Loucy (cell line): Measurements from ENCODE around the gene ZNF280C.
A peak's percentile ranks its signal among the peaks of the same experiment; 100 is the strongest.

Experiments used
- H2AFZ ChIP-seq: fragments of 200-600 bp; sonication (generic); 2 replicates; pipeline ENCODE4 v1.6.0; 2016; ENCODE audit warnings: antibody characterized with exemption, mild to moderate bottlenecking, low read length, moderate library complexity
- H3F3A ChIP-seq: fragments of 200-600 bp; 2 replicates; pipeline ENCODE4 v1.6.0; 2016; ENCODE audit warnings: antibody characterized with exemption, low read depth, mild to moderate bottlenecking
- H3K27me3 ChIP-seq: fragments of 200-600 bp; sonication (generic); 2 replicates; pipeline ENCODE4 v1.6.1; 2014; ENCODE audit warnings: low read length, mild to moderate bottlenecking; ENCODE audit not compliant: insufficient read depth, poor library complexity, severe bottlenecking
- H3K36me3 ChIP-seq: fragments of 200-600 bp; sonication (generic); 2 replicates; pipeline ENCODE4 v1.6.1; 2016; ENCODE audit warnings: low read length; ENCODE audit not compliant: insufficient read depth
- H3K4me1 ChIP-seq: fragments of 200-600 bp; sonication (generic); 2 replicates; pipeline ENCODE4 v1.5.1; 2014; ENCODE audit warnings: low read length, mild to moderate bottlenecking; ENCODE audit not compliant: insufficient read depth, poor library complexity, severe bottlenecking
- H3K4me2 ChIP-seq: fragments of 200-600 bp; sonication (generic); 2 replicates; pipeline ENCODE4 v1.6.0; 2014; ENCODE audit warnings: antibody characterized with exemption, low read length, low read depth, mild to moderate bottlenecking; ENCODE audit not compliant: poor library complexity, severe bottlenecking
- H3K4me3 ChIP-seq: fragments of 200-600 bp; sonication (generic); 2 replicates; pipeline ENCODE4 v1.5.1; 2014; ENCODE audit warnings: low read length, mild to moderate bottlenecking, mixed read lengths; ENCODE audit not compliant: poor library complexity, severe bottlenecking
- H3K79me2 ChIP-seq: fragments of 200-600 bp; sonication (generic); 2 replicates; pipeline ENCODE4 v1.6.1; 2014; ENCODE audit warnings: low read length; ENCODE audit not compliant: insufficient read depth
- H3K9ac ChIP-seq: fragments of 200-600 bp; sonication (generic); 2 replicates; pipeline ENCODE4 v1.6.0; 2014; ENCODE audit warnings: mild to moderate bottlenecking, low read depth, low read length, moderate library complexity; ENCODE audit not compliant: poor library complexity, severe bottlenecking
- H3K9me2 ChIP-seq: fragments of 200-600 bp; sonication (generic); replicated peaks from 2 replicates; pipeline ENCODE4 v1.6.1; 2016; ENCODE audit warnings: low read depth, low read length, mixed read lengths
- H3K9me3 ChIP-seq: fragments of 200-600 bp; sonication (generic); 2 replicates; pipeline ENCODE4 v1.6.1; 2014; ENCODE audit warnings: mild to moderate bottlenecking, antibody characterized with exemption, low read length, low read depth; ENCODE audit not compliant: insufficient read depth
- H4K20me1 ChIP-seq: fragments of 200-600 bp; sonication (generic); 2 replicates; pipeline ENCODE4 v1.6.0; 2014; ENCODE audit warnings: antibody characterized with exemption, low read length, mild to moderate bottlenecking; ENCODE audit not compliant: insufficient read depth, poor library complexity, severe bottlenecking
- EZH2phosphoT487 ChIP-seq: fragments of 200-600 bp; IDR thresholded peaks from 2 replicates; pipeline ENCODE4 v1.6.1; 2018; ENCODE audit warnings: antibody characterized with exemption, mild to moderate bottlenecking, moderate library complexity, borderline replicate concordance
- TF ChIP-seq, protein P1 (sequence below): fragments of 200-600 bp; sonication (generic); conservative IDR thresholded peaks from 2 replicates; pipeline ENCODE4 v1.5.1; 2014; ENCODE audit warnings: mild to moderate bottlenecking, antibody characterized with exemption, low read length

ZNF280C gene

GRCh38 chrX:130179579-130180215, 89.0 kb downstream of the ZNF280C start:
- no peak for TF ChIP-seq EZH2phosphoT487
- TF ChIP-seq, protein P1, sequence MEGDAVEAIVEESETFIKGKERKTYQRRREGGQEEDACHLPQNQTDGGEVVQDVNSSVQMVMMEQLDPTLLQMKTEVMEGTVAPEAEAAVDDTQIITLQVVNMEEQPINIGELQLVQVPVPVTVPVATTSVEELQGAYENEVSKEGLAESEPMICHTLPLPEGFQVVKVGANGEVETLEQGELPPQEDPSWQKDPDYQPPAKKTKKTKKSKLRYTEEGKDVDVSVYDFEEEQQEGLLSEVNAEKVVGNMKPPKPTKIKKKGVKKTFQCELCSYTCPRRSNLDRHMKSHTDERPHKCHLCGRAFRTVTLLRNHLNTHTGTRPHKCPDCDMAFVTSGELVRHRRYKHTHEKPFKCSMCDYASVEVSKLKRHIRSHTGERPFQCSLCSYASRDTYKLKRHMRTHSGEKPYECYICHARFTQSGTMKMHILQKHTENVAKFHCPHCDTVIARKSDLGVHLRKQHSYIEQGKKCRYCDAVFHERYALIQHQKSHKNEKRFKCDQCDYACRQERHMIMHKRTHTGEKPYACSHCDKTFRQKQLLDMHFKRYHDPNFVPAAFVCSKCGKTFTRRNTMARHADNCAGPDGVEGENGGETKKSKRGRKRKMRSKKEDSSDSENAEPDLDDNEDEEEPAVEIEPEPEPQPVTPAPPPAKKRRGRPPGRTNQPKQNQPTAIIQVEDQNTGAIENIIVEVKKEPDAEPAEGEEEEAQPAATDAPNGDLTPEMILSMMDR: no peak
- no peaks in the 10 kb centered on the region for H3K9me3 ChIP-seq
- H3K4me2 ChIP-seq: peak overlapping the region; percentile 55
- peaks cover 64% of the 10 kb centered on the region for H3K79me2 ChIP-seq
- peaks cover 7% of the 10 kb centered on the region; the same call in 1 of the 2 replicates for H3K36me3 ChIP-seq
- H3K4me1 ChIP-seq: peaks cover 37% of the 10 kb centered on the region
- peaks cover 34% of the 10 kb centered on the region for H4K20me1 ChIP-seq
- no peaks in the 10 kb centered on the region for H3K27me3 ChIP-seq
- H3K4me3 ChIP-seq: peak overlapping the region; percentile 46
- no peaks in the 10 kb centered on the region for H3F3A ChIP-seq
- H2AFZ ChIP-seq: no peak overlapping the region
- H3K9ac ChIP-seq: no peak overlapping the region
- no peaks in the 10 kb centered on the region for H3K9me2 ChIP-seq

- Histone ChIP-seq H3K9ac (no peak overlapping the region), H3K79me2 (peaks cover 69% of the 10 kb centered on the region), H3F3A (no peaks in the 10 kb centered on the region), H3K9me2 (no peaks in the 10 kb centered on the region), H3K4me1 (peaks cover 41% of the 10 kb centered on the region), H2AFZ (no peak overlapping the region), H3K27me3 (no peaks in the 10 kb centered on the region), H3K4me2 (peak overlapping the region; percentile 55), H4K20me1 (peaks cover 39% of the 10 kb centered on the region), H3K36me3 (peaks cover 2% of the 10 kb centered on the region; the same call in 1 of the 2 replicates), H3K9me3 (no peaks in the 10 kb centered on the region), H3K4me3 (peak overlapping the region; percentile 46)
- TF ChIP-seq, protein P1: no peak
- TF ChIP-seq EZH2phosphoT487: no peak
Observed at GRCh38 chrX:130179170-130179569, 89.5 kb downstream of the ZNF280C start.

DNA sequence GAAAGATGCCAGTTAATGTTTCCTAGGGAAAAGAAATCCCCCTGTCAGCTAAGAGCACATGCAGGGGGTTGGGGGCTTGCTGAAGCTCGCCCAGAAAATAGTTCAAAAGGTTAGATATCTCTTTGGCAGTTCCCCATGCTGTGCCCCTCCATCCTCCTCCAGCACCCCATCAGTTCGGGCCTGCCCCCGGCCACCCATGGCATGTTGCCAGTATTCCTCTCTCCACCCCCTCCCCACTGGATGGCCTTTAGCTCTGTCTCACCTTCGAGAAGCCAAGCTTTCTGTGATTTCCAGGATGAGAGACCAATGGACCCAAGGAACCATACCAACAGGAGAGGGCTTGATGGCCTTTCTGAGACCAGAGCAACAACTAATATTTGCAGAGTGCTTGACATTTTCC, 91.8 kb downstream of the ZNF280C start:
- H3K9me3 ChIP-seq: no peaks in the 10 kb centered on the region
- H3K4me1 ChIP-seq: peaks cover 48% of the 10 kb centered on the region
- peak overlapping the region; percentile 98 for H3K9ac ChIP-seq
- peaks cover 47% of the 10 kb centered on the region for H4K20me1 ChIP-seq
- H3K36me3 ChIP-seq: no peaks in the 10 kb centered on the region; the same call in 1 of the 2 replicates
- H3F3A ChIP-seq: no peaks in the 10 kb centered on the region
- no peaks in the 10 kb centered on the region for H3K9me2 ChIP-seq
- peak overlapping the region; percentile 98 for H3K4me2 ChIP-seq
- H3K27me3 ChIP-seq: no peaks in the 10 kb centered on the region
- H3K4me3 ChIP-seq: peak overlapping the region; percentile 69
- TF ChIP-seq, protein P1: no peak
- no peak for TF ChIP-seq EZH2phosphoT487
- peaks cover 91% of the 10 kb centered on the region for H3K79me2 ChIP-seq
- H2AFZ ChIP-seq: no peak overlapping the region
